Liver (tissue), 3 donors: ENCODE data around the gene MAGI1.

ENCODE experiments used
- CTCF ChIP-seq: fragments of 150-350 bp; IDR thresholded peaks from 2 replicates; pipeline ENCODE4 v1.5.1; 2017; ENCODE audit warnings: improper control_type of control experiment, low read depth, low read length; ENCODE audit not compliant: missing input control
- HNF4G ChIP-seq: IDR thresholded peaks from 2 replicates; pipeline ENCODE4 v1.6.1; 2016; ENCODE audit warnings: antibody characterized with exemption
- REST ChIP-seq: IDR thresholded peaks from 2 replicates; pipeline ENCODE4 v1.6.1; 2016; ENCODE audit warnings: antibody characterized with exemption, mild to moderate bottlenecking
- donor health status: healthy.
- donor health status: healthy.

GRCh38 chr3:65979162-65979561 is 59.6 kb downstream of the MAGI1 start:
- TF ChIP-seq REST: no peak
- TF ChIP-seq CTCF: no peak
- no peak for TF ChIP-seq HNF4G
